Neural cell (in vitro differentiated cells): ENCODE data around the gene PHLDA1. TPM values are rescaled to one million over a fixed set of nuclear protein-coding genes. Genes with fewer than 3 reads are reported as not detected.

Experiments
- H2AFZ ChIP-seq: fragments of 200-600, 300-800 bp; sonication (generic), shearing (Covaris generic); 2 replicates; pipeline ENCODE4 v1.6.0; 2014; ENCODE audit warnings: low read depth, mild to moderate bottlenecking, antibody characterized with exemption, low read length, moderate library complexity
- H3F3A ChIP-seq: fragments of 200-600 bp; shearing (Covaris generic); 2 replicates; pipeline ENCODE4 v1.6.1; 2016; ENCODE audit warnings: mild to moderate bottlenecking, moderate library complexity, mixed read lengths, antibody characterized with exemption, low read length; ENCODE audit not compliant: insufficient read depth, poor library complexity, severe bottlenecking
- H3K27ac ChIP-seq: fragments of 200-600, 300-800 bp; sonication (generic), shearing (Covaris generic); 2 replicates; pipeline ENCODE4 v1.5.1; 2014; ENCODE audit warnings: mild to moderate bottlenecking, low read length, moderate library complexity
- H3K27me3 ChIP-seq: fragments of 300-800, 200-600 bp; sonication (generic), shearing (Covaris generic); 2 replicates; pipeline ENCODE4 v1.6.0; 2014; ENCODE audit warnings: mild to moderate bottlenecking, low read depth, low read length, moderate library complexity; ENCODE audit not compliant: insufficient read depth
- H3K36me3 ChIP-seq: fragments of 300-800, 200-600 bp; sonication (generic), shearing (Covaris generic); 2 replicates; pipeline ENCODE4 v1.5.1; 2014; ENCODE audit warnings: mild to moderate bottlenecking, antibody characterized with exemption, low read length, moderate library complexity; ENCODE audit not compliant: insufficient read depth
- H3K4me2 ChIP-seq: fragments of 300-800, 200-600 bp; sonication (generic), shearing (Covaris generic); 2 replicates; pipeline ENCODE4 v1.6.0; 2014; ENCODE audit warnings: mild to moderate bottlenecking, low read length
- H3K4me3 ChIP-seq: fragments of 300-800, 200-600 bp; sonication (generic), shearing (Covaris generic); 2 replicates; pipeline ENCODE4 v1.5.1; 2014; ENCODE audit warnings: mild to moderate bottlenecking, low read length, moderate library complexity
- H3K79me2 ChIP-seq: fragments of 200-600 bp; shearing (Covaris generic); replicated peaks from 2 replicates; pipeline ENCODE4 v1.6.0; 2014; ENCODE audit warnings: mild to moderate bottlenecking, low read length, moderate library complexity; ENCODE audit not compliant: insufficient read depth
- H3K9ac ChIP-seq: fragments of 300-800, 200-600 bp; sonication (generic), shearing (Covaris generic); 2 replicates; pipeline ENCODE4 v1.6.1; 2016; ENCODE audit warnings: mild to moderate bottlenecking, low read length, mixed read lengths
- H3K9me2 ChIP-seq: fragments of 200-600 bp; shearing (Covaris generic); 2 replicates; pipeline ENCODE4 v1.6.1; 2016; ENCODE audit warnings: mild to moderate bottlenecking, low read length, mixed read lengths; ENCODE audit not compliant: insufficient read depth
- H3K9me3 ChIP-seq: fragments of 200-600, 300-800 bp; sonication (generic), shearing (Covaris generic); 2 replicates; pipeline ENCODE4 v1.6.1; 2016; ENCODE audit warnings: mild to moderate bottlenecking, mixed run types, low read length, moderate library complexity, mixed read lengths
- H4K20me1 ChIP-seq: fragments of 200-600 bp; shearing (Covaris generic); 2 replicates; pipeline ENCODE4 v1.6.1; 2016; ENCODE audit warnings: mild to moderate bottlenecking, mixed run types; ENCODE audit not compliant: insufficient read depth
- CTCF ChIP-seq: fragments of 450-650 bp; IDR thresholded peaks from 2 replicates; pipeline ENCODE4 v1.5.1; 2014; ENCODE audit warnings: antibody characterized with exemption, mild to moderate bottlenecking, moderate library complexity; ENCODE audit not compliant: poor library complexity, severe bottlenecking
- EP300 ChIP-seq: fragments of 450-650 bp; conservative IDR thresholded peaks from 2 replicates; pipeline ENCODE4 v1.6.1; 2014; ENCODE audit warnings: antibody characterized with exemption, mild to moderate bottlenecking, moderate library complexity; ENCODE audit not compliant: poor library complexity, severe bottlenecking
- EZH2 ChIP-seq: fragments of 200-600, 300-800 bp; shearing (Covaris generic), sonication (generic); IDR thresholded peaks from 2 replicates; pipeline ENCODE4 v1.6.1; 2014; ENCODE audit warnings: antibody characterized with exemption, low read length, borderline replicate concordance, mild to moderate bottlenecking; ENCODE audit not compliant: insufficient read depth, poor library complexity, severe bottlenecking
- MXI1 ChIP-seq: fragments of 450-650 bp; conservative IDR thresholded peaks from 2 replicates; pipeline ENCODE4 v1.6.1; 2014; ENCODE audit warnings: antibody characterized with exemption, mild to moderate bottlenecking; ENCODE audit not compliant: poor library complexity, severe bottlenecking
- POLR2AphosphoS5 ChIP-seq: IDR thresholded peaks from 2 replicates; pipeline ENCODE4 v1.6.1; 2012
- RAD21 ChIP-seq: fragments of 450-650 bp; conservative IDR thresholded peaks from 2 replicates; pipeline ENCODE4 v1.6.1; 2014; ENCODE audit warnings: antibody characterized with exemption, mild to moderate bottlenecking, moderate library complexity
- REST ChIP-seq: IDR thresholded peaks from 2 replicates; pipeline ENCODE4 v1.6.1; 2012; ENCODE audit warnings: borderline replicate concordance
- SMC3 ChIP-seq: fragments of 450-650 bp; conservative IDR thresholded peaks from 2 replicates; pipeline ENCODE4 v1.6.1; 2014; ENCODE audit warnings: antibody characterized with exemption, mild to moderate bottlenecking, moderate library complexity; ENCODE audit not compliant: poor library complexity
- TAF1 ChIP-seq: IDR thresholded peaks from 2 replicates; pipeline ENCODE4 v1.6.1; 2012; ENCODE audit warnings: low read depth
- polyA plus RNA-seq: library from polyadenylated mRNA; depleted of rRNA; stranded (reverse); fragments of >200 nt; gene quantifications from 2 replicates; pipeline ENCODE4 v1.2.3, GENCODE V29; 2014

The PHLDA1 gene
- polyA plus RNA-seq, 1 donor from 2014 or later: 8.5 TPM

DNA sequence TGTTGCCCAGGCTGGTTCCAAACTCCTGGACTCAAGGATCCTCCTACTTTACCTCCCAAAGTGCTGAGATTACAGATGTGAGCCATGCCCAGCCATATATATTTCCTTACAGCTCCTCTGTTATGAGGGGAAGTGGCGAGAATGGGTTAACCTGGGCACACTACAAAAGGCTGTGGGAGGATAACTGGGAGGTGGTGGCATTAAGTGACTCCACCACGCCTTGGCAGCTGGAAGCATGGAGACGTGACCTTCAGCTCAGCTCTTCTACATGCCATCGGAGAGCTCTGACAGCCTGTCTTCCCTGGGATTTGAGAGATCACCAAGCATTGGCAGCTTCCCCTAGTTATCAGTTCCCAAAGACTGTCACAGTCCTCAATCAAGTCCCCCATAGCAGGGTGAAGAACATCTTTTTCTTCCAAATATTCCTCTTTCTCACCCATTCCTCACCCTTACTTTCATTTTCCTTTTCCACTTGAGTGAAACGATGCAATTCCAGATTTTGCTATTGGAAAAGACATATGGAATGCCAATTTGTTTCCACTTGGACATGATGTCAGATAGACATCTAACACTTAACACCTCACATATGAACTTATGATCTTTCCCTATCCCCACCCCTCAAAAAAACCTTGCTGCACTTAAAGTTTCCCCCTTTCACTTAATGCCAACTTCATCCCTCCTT is 48.5 kb downstream of the PHLDA1 start:
- no peak overlapping the region for H2AFZ ChIP-seq
- no peaks in the 10 kb centered on the region for H3K36me3 ChIP-seq
- H3K9ac ChIP-seq: no peak overlapping the region
- H3K9me2 ChIP-seq: no peaks in the 10 kb centered on the region
- TF ChIP-seq TAF1: no peak
- no peak for TF ChIP-seq MXI1
- TF ChIP-seq EZH2: no peak
- no peak for TF ChIP-seq POLR2AphosphoS5
- TF ChIP-seq CTCF: no peak
- TF ChIP-seq EP300: no peak
- TF ChIP-seq RAD21: no peak
- TF ChIP-seq SMC3: no peak
- TF ChIP-seq REST: no peak
- H3K4me3 ChIP-seq: no peak overlapping the region
- no peaks in the 10 kb centered on the region for H3K79me2 ChIP-seq
- no peaks in the 10 kb centered on the region for H3K27me3 ChIP-seq
- H3K27ac ChIP-seq: no peak overlapping the region
- no peaks in the 10 kb centered on the region for H3F3A ChIP-seq
- H4K20me1 ChIP-seq: no peaks in the 10 kb centered on the region
- no peaks in the 10 kb centered on the region for H3K9me3 ChIP-seq
- H3K4me2 ChIP-seq: no peak overlapping the region

DNA sequence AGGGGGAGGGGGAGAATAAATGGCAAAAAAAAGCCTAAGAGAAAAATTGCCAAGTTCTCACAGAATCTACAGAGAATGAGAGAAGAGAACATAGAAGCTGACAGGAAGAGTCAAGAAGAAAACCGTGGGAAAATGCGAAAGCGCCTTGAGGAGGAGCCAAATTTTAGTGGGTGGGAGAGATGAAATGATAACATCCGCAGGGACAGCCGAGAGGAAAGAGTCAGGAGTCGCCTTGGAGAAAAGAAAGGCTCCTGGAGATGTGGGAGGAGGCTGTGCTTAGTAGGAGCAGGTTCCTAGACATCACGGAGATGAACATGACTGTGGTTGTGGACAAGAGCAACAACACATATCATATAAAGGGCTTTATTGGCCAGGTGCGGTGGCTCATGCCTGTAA is 49.4 kb downstream of the PHLDA1 start:
- H4K20me1 ChIP-seq: no peaks in the 10 kb centered on the region
- no peaks in the 10 kb centered on the region for H3K36me3 ChIP-seq
- H3K9me3 ChIP-seq: no peaks in the 10 kb centered on the region
- H3K27ac ChIP-seq: no peak overlapping the region
- no peak overlapping the region for H3K4me2 ChIP-seq
- no peaks in the 10 kb centered on the region for H3F3A ChIP-seq
- no peaks in the 10 kb centered on the region for H3K79me2 ChIP-seq
- TF ChIP-seq TAF1 (no peak), EZH2 (no peak), POLR2AphosphoS5 (no peak), EP300 (no peak), REST (no peak), SMC3 (no peak), CTCF (no peak), MXI1 (no peak), RAD21 (no peak)
- no peak overlapping the region for H3K4me3 ChIP-seq
- H2AFZ ChIP-seq: no peak overlapping the region
- no peak overlapping the region for H3K9ac ChIP-seq
- no peaks in the 10 kb centered on the region for H3K9me2 ChIP-seq
- H3K27me3 ChIP-seq: no peaks in the 10 kb centered on the region
